Effector CD4-positive, alpha-beta T cell (primary cell): Measurements from ENCODE around the gene RANBP2.

ENCODE experiments used
- DNase-seq: peaks from one replicate; pipeline ENCODE4 v3.0.0-alpha.2; 2020

RANBP2 gene

GRCh38 chr2:108778857-108779256 lies 59.6 kb downstream of the RANBP2 start:
- no peak for DNase-seq

- no peak for DNase-seq
These were observed 66.7 kb downstream of the RANBP2 start for GRCh38 chr2:108786008-108786353.

- DNase-seq, result peak; percentile 88
These were observed 67.3 kb downstream of the RANBP2 start, which contains the start of gene CCDC138 for GRCh38 chr2:108786354-108787215. Gene CCDC138, plus strand, starts transcription at chr2:108786771. Its CDS starts 52 bp downstream, at chr2:108786823.

GRCh38 chr2:108787216-108787541 lies 67.9 kb downstream of the RANBP2 start:
- no peak for DNase-seq

DNA sequence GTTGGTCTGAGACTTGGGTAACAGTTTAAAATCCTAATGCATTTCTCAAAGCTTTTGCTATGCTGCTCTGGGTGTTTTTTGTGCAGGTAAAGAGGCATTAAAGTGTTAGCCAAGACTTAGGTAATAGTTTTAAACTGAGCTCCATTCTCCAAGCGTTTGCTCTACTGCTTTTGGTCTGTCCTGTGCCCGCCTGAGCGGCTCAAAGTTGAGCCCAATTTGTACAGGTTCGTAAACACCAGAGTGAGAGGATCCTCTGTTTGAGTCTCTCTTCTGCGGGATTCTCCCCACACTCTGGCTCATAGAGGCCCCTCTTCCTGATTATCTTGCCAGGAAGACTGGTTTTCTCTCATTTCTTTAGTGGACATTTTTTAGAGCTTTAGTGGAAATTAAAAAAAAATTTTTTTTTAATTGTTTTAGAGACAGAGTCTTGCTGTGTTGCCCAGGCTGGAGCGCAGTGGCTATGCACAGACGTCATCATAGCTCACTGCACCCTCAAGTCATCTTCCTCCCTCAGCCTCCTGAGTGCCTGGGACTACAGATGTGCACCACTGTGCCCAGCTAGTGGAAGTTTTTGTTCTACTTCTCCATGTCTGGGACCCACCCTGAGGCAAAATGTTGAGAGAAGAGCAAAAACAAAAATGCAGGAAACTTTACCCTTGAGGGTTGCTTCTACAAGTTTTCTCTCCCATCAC lies 83.9 kb downstream of the RANBP2 start:
- no peak for DNase-seq

DNA sequence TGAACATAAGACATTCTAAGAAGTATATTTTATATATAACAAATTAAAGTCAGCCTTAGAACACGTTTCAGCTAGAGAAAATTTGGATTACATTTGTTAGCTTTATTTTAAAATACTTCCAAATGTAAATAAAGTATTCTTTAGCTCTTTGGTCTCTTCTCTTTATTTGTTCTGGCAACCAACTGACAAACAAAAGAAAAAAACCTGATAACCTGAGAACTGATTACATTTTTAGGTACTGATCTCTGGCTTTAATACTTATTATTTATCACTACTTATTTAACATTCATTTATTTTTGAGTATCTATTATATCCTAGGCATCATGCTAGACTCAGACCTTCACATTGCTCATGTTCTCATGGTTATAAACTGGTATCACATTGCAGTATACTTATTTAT lies 85.8 kb downstream of the RANBP2 start:
- DNase-seq, result no peak

DNA sequence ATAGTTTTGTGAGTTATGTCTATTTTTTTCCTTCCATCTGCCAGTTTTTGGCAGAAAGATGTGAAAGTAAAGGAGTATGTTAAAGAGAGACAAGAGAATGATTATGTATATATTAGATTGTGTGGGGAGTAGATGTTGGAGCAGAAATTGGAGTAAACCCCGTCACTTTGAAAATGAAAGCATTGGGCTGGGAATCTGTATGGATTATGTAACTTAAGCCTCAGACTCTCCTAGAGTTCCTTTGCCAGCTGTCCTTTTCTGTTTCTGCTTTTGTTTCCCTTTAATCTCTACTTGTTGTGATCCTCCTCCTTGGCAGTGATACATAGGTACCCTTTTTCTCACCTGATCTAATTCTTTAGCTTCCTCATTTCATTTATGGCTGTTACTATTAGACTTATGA lies 86.5 kb downstream of the RANBP2 start:
- DNase-seq, result no peak

DNA sequence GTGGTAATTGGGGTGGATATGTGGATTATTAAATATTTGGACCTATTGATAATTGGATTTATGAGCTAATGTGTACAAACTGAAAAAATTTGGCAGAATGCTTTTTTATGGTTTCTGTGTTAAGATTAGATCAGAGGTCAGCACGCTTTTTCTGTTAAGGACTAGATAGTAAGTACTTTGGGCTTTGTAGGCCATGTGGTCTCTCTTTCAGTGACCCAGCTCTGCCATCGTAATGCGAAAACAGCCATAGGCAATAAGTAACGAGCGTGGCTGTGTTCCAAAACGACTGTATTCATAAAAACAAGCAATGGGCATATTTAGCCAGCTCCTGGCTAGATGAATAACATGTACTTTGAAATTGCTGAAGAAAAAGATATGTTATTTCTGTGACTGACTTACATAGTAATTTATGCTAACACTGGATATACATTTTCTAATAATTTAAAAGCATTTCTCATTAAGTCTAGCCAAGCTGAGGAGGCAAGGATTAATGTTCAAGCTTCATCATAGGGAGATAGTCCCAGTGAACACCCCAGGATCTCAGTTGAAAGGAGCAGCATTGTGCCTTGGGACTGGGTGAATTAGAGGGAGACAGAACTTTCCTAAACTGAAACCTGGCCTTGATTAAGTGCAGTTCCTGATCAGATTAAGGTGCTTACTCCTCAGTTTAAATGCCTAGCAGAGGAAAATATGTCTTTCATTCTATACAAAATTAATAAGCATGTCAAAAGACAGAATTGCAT lies 87.3 kb downstream of the RANBP2 start:
- DNase-seq, result no peak

- no peak for DNase-seq
These were observed 90.7 kb downstream of the RANBP2 start for GRCh38 chr2:108809936-108810335.

- no peak for DNase-seq
These were observed 92.0 kb downstream of the RANBP2 start for GRCh38 chr2:108810993-108811957.

DNA sequence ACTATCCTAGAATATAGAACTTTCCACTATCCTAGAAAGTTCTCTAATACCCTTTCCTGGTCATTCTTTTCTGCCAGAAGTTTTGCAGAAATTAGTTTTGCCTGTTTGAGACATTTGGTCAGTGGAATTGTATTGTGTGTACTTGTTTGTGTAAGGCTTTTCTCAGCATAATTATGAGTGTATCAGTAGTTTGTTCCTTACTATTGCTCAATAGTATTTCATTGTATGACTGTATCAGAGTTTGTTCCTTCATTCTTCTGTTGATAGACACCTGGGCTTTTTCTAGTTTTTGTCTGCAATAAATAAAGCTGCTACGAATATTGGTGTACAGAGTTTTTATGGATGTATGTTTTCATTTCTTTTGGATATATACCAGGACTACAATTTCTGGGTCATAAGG lies 94.5 kb downstream of the RANBP2 start:
- DNase-seq, result no peak

DNA sequence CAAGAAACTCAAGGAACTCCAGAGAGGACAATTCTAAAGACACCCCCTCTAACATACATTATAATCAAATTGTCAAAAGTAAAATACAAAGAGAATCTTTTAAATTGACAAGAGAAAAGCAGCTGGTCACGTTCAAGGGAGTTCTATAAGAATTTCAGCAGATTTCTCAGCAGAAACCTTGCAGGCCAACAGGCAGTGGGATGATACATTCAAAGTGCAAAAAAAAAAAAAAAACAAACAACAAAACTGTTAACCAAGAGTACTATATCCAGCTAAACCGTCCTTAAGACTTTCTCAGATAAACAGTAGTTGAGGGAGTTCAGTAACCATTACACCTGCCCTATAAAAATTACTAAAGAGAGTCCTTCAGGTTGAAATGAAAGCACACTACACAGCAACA lies 101.2 kb downstream of the RANBP2 start:
- DNase-seq, result no peak

DNA sequence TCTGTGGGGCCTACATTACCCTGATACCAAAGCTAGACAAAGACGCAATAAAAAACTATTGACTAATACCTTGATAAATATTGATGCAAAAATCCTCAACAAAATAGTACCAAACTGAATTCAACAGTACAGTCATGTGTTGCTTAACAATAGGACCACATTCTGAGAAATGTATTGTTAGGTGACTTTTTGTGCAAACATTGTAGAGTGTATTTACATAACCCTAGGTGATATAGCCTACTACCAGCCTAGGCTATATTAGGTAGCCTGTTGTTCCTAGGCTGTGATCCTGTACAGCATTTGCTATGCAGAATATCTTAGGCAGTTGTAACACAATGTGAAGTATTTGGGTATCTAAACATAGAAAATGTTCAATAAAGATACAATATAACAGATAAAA lies 104.0 kb downstream of the RANBP2 start:
- DNase-seq, result no peak

DNA sequence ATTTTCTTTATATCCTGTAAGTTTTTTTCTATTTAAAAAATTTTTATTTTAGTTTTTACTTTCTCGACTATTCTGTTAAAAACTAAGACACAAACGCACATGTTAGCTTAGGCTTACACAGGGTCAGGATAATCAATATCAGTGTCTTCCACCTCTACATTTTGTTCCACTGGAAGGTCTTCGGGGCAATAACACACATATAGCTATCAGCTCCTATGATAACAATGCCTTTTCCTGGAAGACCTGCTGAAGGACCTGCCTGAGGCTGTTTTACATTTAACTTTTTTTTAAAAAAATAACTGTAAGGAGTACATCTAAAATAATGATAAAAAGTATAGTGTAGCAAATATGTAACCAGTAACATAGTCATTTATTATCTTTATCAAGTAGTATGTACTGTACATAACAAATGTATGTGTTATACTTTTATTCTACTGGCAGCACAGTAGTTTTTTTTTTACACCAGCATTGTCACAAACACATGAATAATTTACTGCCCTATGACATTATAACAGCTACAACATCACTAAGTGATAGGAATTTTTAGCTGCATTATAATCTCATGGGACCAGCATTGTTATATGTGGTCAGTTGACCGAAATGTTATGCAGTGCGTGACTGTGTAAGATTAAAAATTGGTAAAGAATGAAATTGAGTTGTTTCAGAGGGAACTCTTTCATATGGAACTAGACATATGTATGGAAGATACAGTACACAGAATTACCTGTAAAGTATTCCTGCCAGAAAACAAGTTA lies 105.2 kb downstream of the RANBP2 start:
- DNase-seq, result no peak

- no peak for DNase-seq
These were observed 106.0 kb downstream of the RANBP2 start for GRCh38 chr2:108825254-108825653.

DNA sequence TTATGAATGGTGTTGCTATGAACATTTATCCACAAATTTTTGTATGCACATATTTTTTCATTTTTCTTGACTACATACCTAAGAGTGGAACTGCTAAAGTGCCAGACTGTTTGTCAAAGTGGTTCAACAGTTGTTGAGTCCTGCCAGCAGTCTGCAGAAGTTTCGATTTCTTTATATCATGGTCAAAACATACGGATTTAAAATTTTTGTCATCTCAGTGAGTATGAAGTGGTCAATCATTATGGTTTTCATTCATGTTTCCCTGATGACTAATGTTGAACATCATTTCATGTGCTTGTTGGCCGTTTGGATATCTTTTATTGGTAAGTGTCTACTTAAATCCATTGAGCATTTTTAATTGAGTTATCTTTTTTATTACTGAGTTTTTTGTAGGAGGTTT lies 106.5 kb downstream of the RANBP2 start:
- DNase-seq, result no peak

DNA sequence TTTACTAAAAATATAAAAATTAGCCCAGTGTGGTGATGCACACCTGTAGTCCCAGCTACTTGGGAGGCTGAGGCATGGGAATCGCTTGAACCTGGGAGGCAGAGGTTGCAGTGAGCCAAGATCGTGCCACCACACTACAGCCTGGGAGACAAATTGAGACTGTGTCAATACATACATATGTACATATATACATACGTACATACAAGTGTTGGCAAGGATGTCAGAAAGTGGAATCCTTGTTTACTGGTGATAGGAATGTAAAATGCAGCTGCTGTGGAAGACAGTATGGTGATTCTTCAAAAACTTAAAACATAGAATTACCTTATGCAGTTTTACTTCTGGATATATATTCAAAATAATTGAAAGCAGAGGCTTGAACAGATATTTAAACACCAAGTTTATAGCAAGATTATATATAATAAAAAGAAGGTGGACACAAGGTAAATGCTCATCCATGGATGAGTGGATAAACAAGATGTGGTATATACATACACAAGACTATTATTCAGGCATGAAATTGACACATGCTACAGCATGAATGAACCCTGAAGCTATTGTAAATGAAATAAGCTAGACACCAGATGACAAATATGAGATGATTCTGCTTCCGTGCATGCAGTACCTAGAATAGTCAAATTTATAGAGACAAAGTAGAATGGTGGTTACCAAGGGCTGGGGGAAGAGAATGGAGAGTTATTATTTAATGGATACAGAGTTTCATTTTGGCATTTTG lies 110.5 kb downstream of the RANBP2 start:
- DNase-seq, result no peak

GRCh38 chr2:108833219-108833618 lies 113.9 kb downstream of the RANBP2 start:
- no peak for DNase-seq

- no peak for DNase-seq
These were observed 115.3 kb downstream of the RANBP2 start for GRCh38 chr2:108834620-108835019.

GRCh38 chr2:108835040-108835439 lies 115.8 kb downstream of the RANBP2 start:
- no peak for DNase-seq
